Astrocyte of the spinal cord (primary cell): Measurements from ENCODE around the gene CHID1.

Experiments
- DNase-seq: peaks from one replicate; pipeline ENCODE4 v3.0.0; 2011; ENCODE audit warnings: low read depth, low spot score
- H3K4me3 ChIP-seq: 2 replicates; pipeline ENCODE4 v1.5.1; 2011; ENCODE audit warnings: low read depth, mild to moderate bottlenecking, low read length, moderate library complexity
- CTCF ChIP-seq: IDR thresholded peaks from 2 replicates; pipeline ENCODE4 v1.5.1; 2012; ENCODE audit warnings: low read depth, mild to moderate bottlenecking, low read length, inconsistent platforms
- in situ Hi-C: cut with HindIII; loops from 2 replicates; pipeline ENCODE4 v1.10.0; 2017; ENCODE audit warnings: low sequenced_read_pairs

The CHID1 gene

DNA sequence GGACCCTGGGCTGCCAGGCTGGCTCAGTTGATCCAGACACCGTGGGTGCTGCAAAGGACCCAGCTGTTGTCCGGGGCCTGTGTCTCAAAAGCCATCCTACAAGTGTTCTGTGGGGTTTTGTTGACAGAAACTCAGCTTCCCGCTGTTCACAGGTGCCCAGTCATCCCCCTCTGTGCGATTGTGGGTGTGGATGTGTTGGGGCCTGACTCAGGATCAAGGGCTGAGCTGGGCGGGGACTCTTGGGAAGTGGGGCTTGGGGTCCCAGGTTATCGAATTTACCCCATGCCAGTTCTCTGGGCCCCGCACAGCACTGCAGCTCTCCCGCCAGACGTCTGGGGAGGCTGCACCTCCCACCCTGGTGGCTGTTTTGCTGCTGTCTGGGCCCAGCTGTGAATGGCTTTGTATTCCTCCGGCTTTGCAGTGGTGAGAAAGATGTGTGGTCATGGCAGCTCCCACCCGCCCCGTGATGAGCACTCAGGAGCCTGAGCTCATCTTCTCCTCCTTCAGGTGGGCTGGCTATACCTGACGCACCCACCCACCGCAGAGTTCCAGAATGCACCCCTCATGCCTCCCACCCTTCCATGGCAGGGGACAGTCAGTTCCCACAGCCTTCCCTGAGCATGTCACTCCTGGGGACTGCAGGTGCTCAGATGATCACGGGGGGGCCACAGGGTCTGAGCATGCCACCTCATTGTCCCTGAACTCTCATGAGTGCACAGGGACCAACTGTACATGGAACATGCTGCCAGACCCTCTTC, 11.5 kb upstream of the CHID1 start:
- in situ Hi-C loops: no loop called here
- no peak for DNase-seq
- no peak overlapping the region for H3K4me3 ChIP-seq
- no peak for TF ChIP-seq CTCF

GRCh38 chr11:917426-917825, 6.8 kb upstream of the CHID1 start:
- TF ChIP-seq CTCF: no peak
- in situ Hi-C loops: no loop called here
- H3K4me3 ChIP-seq: no peak overlapping the region
- no peak for DNase-seq

- no peak for DNase-seq
- in situ Hi-C loops: no loop called here
- no peak overlapping the region for H3K4me3 ChIP-seq
- no peak for TF ChIP-seq CTCF
Measured at GRCh38 chr11:914747-915501, 4.3 kb upstream of the CHID1 start.

GRCh38 chr11:914204-914603, 3.6 kb upstream of the CHID1 start:
- TF ChIP-seq CTCF: no peak
- H3K4me3 ChIP-seq: no peak overlapping the region
- in situ Hi-C loops: no loop called here
- no peak for DNase-seq

GRCh38 chr11:913043-913442, 2.4 kb upstream of the CHID1 start:
- DNase-seq: no peak
- H3K4me3 ChIP-seq: no peak overlapping the region
- TF ChIP-seq CTCF: no peak
- in situ Hi-C loops: no loop called here

DNA sequence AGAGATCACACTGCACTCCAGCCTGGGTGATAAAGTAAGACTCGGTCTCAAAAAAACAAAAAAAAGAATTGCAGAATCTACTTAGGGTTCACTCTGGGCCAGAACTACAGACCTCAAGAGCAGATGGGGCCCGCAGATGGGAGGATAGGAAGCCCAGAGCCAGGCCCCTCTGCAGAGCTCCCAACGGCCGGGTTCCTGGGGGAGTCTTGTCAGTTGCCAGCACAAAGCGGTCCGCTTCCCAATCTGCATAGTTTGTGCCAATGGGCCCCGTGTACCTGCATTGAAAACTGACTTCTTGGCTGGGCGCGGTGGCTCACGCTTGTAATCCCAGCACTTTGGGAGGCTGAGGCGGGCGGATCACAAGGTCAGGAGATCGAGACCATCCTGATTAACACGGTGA, 1.7 kb upstream of the CHID1 start:
- DNase-seq: no peak
- no peak overlapping the region for H3K4me3 ChIP-seq
- TF ChIP-seq CTCF: no peak
- in situ Hi-C loops: no loop called here
